ENCODE measurements around the gene SLAMF8.

DNA sequence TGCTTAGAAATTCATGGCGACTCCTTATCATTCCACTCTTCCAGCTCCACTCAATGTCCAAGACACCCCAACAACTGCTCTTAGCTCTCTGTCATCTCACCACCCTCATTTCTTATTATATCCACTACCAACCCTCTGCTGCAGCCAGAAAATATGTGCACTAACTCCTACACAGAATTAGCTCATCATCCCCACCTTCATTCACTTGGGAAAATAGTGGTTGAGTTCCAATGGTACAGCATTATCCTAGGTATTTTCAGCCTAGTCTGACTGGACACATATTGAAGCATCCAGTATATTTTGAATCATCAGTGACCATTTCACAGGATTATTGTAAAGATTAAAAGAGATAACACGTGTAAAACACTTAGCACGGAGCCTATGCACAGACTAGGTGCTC is 52.5 kb downstream of the SLAMF8 start:
- TF ChIP-seq, protein P1, sequence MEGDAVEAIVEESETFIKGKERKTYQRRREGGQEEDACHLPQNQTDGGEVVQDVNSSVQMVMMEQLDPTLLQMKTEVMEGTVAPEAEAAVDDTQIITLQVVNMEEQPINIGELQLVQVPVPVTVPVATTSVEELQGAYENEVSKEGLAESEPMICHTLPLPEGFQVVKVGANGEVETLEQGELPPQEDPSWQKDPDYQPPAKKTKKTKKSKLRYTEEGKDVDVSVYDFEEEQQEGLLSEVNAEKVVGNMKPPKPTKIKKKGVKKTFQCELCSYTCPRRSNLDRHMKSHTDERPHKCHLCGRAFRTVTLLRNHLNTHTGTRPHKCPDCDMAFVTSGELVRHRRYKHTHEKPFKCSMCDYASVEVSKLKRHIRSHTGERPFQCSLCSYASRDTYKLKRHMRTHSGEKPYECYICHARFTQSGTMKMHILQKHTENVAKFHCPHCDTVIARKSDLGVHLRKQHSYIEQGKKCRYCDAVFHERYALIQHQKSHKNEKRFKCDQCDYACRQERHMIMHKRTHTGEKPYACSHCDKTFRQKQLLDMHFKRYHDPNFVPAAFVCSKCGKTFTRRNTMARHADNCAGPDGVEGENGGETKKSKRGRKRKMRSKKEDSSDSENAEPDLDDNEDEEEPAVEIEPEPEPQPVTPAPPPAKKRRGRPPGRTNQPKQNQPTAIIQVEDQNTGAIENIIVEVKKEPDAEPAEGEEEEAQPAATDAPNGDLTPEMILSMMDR (IDR thresholded peaks at IDR 0.05; ENCODE audit: low read depth, low read length, poor library complexity, severe bottlenecking) = no peak
- TF ChIP-seq EZH2phosphoT487 (IDR thresholded peaks at IDR 0.05; ENCODE audit: borderline replicate concordance, low read length) = no peak
